Measurements from ENCODE around the gene PHF12.

The PHF12 gene

GRCh38 chr17:28975031-28975430 is 23.7 kb upstream of the PHF12 start:
- no peak for DNase-seq

- no peak for DNase-seq
Measured at GRCh38 chr17:28974451-28974850, 23.1 kb upstream of the PHF12 start.

- DNase-seq, result no peak
Measured at GRCh38 chr17:28973425-28973824, 22.1 kb upstream of the PHF12 start.

GRCh38 chr17:28972437-28972836 is 21.1 kb upstream of the PHF12 start:
- DNase-seq, result no peak

GRCh38 chr17:28970879-28971278 is 19.6 kb upstream of the PHF12 start:
- no peak for DNase-seq

GRCh38 chr17:28969706-28970393 is 18.5 kb upstream of the PHF12 start:
- DNase-seq, result no peak

- DNase-seq, result no peak
Measured at GRCh38 chr17:28968914-28969295, 17.6 kb upstream of the PHF12 start.

- DNase-seq, result no peak
Measured at GRCh38 chr17:28968231-28968913, 17.1 kb upstream of the PHF12 start.

- no peak for DNase-seq
Measured at GRCh38 chr17:28967221-28968135, 16.2 kb upstream of the PHF12 start.

- no peak for DNase-seq
Measured at GRCh38 chr17:28963841-28964240, 12.5 kb upstream of the PHF12 start.

GRCh38 chr17:28963055-28963611 is 11.8 kb upstream of the PHF12 start:
- DNase-seq, result no peak

- DNase-seq, result no peak
Measured at GRCh38 chr17:28961391-28961790, 10.1 kb upstream of the PHF12 start.

- DNase-seq, result no peak
Measured at GRCh38 chr17:28960256-28961061, 9.1 kb upstream of the PHF12 start.

GRCh38 chr17:28959471-28959871 is 8.2 kb upstream of the PHF12 start:
- DNase-seq, result no peak

GRCh38 chr17:28958820-28959455 is 7.6 kb upstream of the PHF12 start:
- DNase-seq, result no peak

- DNase-seq, result no peak
Measured at GRCh38 chr17:28957992-28958355, 6.7 kb upstream of the PHF12 start.

GRCh38 chr17:28957277-28957991 is 6.1 kb upstream of the PHF12 start:
- DNase-seq, result no peak

GRCh38 chr17:28956861-28957260 is 5.5 kb upstream of the PHF12 start:
- no peak for DNase-seq

- DNase-seq, result no peak
Measured at GRCh38 chr17:28956112-28956511, 4.8 kb upstream of the PHF12 start.

- DNase-seq, result no peak
Measured at GRCh38 chr17:28955408-28955807, 4.1 kb upstream of the PHF12 start.

- DNase-seq, result no peak
Measured at GRCh38 chr17:28954886-28955285, 3.6 kb upstream of the PHF12 start.
